GM12864 (cell line): ENCODE data around the gene CLDN18.
A peak's percentile ranks its signal among the peaks of the same experiment; 100 is the strongest.

Source experiments
- DNase-seq: peaks from one replicate; pipeline ENCODE4 v3.0.0-alpha.2; 2011; ENCODE audit warnings: low read depth
- H3K4me3 ChIP-seq: 2 replicates; pipeline ENCODE4 v1.5.1; 2011; ENCODE audit warnings: mild to moderate bottlenecking, low read depth, low read length, control low read depth
- CTCF ChIP-seq: IDR thresholded peaks from 2 replicates; pipeline ENCODE4 v1.5.1; 2011; ENCODE audit warnings: low read depth, mild to moderate bottlenecking, moderate library complexity, low read length, control low read depth, inconsistent platforms; ENCODE audit errors: missing control alignments

Gene CLDN18

GRCh38 chr3:138046085-138046484 is 36.1 kb downstream of the CLDN18 start:
- DNase-seq: no peak
- no peak for TF ChIP-seq CTCF
- no peak overlapping the region for H3K4me3 ChIP-seq

- H3K4me3 ChIP-seq: no peak overlapping the region
- DNase-seq: no peak
- no peak for TF ChIP-seq CTCF
These were observed 37.0 kb downstream of the CLDN18 start for GRCh38 chr3:138046955-138047354.

DNA sequence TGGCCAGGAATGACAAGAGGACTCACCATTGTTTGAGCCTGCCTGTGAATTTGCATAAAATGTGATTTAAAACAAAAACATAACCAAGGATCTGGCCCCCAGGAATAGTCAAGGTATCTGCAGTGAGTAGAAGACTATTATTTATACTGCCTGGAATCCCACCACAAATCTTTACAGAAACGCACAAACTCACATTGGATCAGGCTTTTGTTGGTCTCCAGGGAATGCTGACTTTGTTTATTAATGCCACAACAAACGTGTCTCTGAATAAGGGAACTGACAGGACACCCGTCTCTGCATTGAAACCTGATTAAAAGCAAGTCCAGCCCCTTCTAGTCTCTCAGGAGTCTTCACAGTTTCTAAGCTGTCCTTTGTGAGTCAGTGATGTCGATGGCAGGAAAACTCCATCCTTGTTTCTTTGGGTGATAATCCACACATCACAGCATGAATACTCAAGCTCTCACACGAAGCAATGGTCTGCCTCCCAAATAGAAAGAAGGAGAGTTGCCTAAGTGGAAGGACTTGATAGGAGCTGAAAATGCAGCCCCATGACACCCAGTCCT is 37.7 kb downstream of the CLDN18 start:
- no peak for DNase-seq

DNA sequence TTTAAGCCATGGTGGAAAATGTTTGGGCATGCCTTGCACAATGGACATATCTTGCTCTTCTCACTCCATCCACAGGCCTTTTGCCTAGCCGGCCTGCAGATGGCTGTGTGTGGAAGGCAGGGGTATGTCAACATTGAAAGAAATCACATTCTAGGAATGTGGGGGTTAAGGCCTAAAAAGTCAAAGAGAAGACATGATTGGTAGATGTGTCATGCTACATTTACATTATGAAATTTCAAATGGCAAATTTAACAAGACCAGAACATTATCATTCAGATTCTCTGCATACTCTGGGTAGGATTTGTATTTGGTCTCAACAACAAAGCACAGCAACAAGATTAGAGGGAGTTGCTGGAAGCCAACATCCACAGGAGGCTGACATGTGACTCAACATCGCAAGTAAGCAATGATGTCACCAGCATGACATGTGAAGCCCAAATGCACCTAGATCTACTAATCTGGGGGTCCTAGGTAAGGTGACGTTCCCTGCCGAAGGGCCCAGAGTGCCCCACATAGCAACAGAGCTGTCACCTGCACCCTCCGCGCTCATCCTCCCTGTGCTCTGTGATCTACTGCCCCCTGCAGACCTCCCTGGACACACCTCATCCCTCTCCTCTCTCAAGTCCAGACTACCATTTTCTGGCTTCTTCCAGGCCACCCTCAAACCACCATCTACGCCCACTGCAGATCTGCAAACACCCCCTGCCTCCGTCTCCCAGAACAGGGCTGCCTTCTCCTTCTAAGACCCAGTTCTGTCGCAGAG is 39.4 kb downstream of the CLDN18 start:
- DNase-seq: no peak
- no peak overlapping the region for H3K4me3 ChIP-seq
- TF ChIP-seq CTCF: peak; percentile 6

More for the DNA sequence above, 37.7 kb downstream of the CLDN18 start:
- H3K4me3 ChIP-seq: no peak overlapping the region
- no peak for TF ChIP-seq CTCF

DNA sequence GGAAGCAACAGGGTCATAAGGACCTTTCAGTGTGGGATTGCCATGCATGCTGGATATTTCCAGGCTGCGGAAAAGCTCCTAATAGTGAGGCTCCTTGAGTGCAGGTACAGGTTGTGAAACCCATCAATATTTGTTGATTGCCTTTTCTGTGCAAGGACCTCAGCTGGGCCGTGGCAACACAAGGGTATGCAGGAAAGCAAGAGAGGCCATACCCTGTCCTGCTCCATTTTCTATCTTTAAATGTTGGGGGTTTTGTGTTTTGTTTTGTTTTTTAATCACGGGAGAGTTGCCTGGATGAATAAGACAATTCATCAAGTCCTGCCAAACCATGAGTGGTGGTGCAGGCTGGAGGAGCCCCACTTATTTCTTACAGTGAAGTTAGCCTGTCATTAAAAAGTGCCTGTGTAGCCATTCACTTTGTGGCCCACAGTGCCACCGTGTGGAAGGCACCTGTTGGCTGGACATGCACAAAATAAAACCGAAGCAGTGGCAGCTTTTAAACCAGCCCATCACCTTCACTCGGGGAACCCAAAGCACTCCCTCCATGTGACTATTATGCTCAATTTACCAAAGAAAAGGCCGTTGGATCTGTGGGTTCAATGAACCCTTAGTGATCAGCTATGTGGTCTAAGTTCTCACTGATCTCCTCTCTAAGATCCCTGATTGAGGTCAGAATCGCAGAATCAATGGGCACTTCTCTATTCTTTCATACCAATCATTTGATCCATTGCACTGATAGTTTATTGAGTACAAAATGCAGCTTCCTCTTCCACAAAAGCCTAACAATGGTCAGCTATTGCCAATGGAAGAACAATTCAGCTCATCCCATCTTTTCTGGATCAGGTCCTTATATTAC is 42.2 kb downstream of the CLDN18 start:
- peak; percentile 86 for TF ChIP-seq CTCF
- no peak for DNase-seq
- no peak overlapping the region for H3K4me3 ChIP-seq

- H3K4me3 ChIP-seq: no peak overlapping the region
- DNase-seq: no peak
These were observed 44.1 kb downstream of the CLDN18 start for GRCh38 chr3:138054057-138054456.

More at GRCh38 chr3:138054057-138054456, 44.1 kb downstream of the CLDN18 start:
- no peak for TF ChIP-seq CTCF
